Subcutaneous adipose tissue (tissue), 4 donors: ENCODE results near the gene RTL10. TPM values are rescaled to one million over a fixed set of nuclear protein-coding genes. Genes with fewer than 3 reads are reported as not detected.

Experiments
- CTCF ChIP-seq: fragments of 450-650 bp; IDR thresholded peaks from one replicate; pipeline ENCODE4 v1.5.1; 2016; ENCODE audit warnings: low read depth, mild to moderate bottlenecking, control low read depth, antibody characterized with exemption, moderate library complexity
- total RNA-seq, 4 donors: library from RNA; depleted of rRNA; stranded (reverse); fragments of >200 nt; gene quantifications; one replicate each; pipeline ENCODE4 v1.1.0, GENCODE V29; 2016

RTL10 gene
- total RNA-seq, 4 donors from 2014 or later: 4.1 to 11.9 (median 6.7) TPM

- no peak for TF ChIP-seq CTCF
Measured at GRCh38 chr22:19888131-19888746, 33.6 kb upstream of the RTL10 start.

GRCh38 chr22:19887256-19887985 is 32.7 kb upstream of the RTL10 start:
- no peak for TF ChIP-seq CTCF

GRCh38 chr22:19886605-19887255 is 32.1 kb upstream of the RTL10 start:
- TF ChIP-seq CTCF: no peak

GRCh38 chr22:19885841-19886592 is 31.3 kb upstream of the RTL10 start:
- no peak for TF ChIP-seq CTCF

GRCh38 chr22:19884954-19885751 is 30.5 kb upstream of the RTL10 start:
- TF ChIP-seq CTCF: no peak

- TF ChIP-seq CTCF: no peak
Measured at GRCh38 chr22:19884161-19884953, 29.7 kb upstream of the RTL10 start.
